PFSK-1 (cell line): ENCODE data around the gene IRF4.

Experiments
- REST ChIP-seq, 2 experiments: IDR thresholded peaks; 2 replicates each; pipeline versions ENCODE4 v1.6.1 to v1.8.0; 2011 to 2012; ENCODE audit warnings: low read depth in 2 of 2, low read length in 2 of 2, control low read depth in 1 of 2, inconsistent platforms in 1 of 2, mild to moderate bottlenecking in 1 of 2, moderate library complexity in 1 of 2; ENCODE audit not compliant: insufficient read depth in 1 of 2
- TAF1 ChIP-seq: IDR thresholded peaks from 2 replicates; pipeline ENCODE4 v1.6.1; 2012; ENCODE audit warnings: low read length, control low read depth, borderline replicate concordance; ENCODE audit not compliant: insufficient read depth

DNA sequence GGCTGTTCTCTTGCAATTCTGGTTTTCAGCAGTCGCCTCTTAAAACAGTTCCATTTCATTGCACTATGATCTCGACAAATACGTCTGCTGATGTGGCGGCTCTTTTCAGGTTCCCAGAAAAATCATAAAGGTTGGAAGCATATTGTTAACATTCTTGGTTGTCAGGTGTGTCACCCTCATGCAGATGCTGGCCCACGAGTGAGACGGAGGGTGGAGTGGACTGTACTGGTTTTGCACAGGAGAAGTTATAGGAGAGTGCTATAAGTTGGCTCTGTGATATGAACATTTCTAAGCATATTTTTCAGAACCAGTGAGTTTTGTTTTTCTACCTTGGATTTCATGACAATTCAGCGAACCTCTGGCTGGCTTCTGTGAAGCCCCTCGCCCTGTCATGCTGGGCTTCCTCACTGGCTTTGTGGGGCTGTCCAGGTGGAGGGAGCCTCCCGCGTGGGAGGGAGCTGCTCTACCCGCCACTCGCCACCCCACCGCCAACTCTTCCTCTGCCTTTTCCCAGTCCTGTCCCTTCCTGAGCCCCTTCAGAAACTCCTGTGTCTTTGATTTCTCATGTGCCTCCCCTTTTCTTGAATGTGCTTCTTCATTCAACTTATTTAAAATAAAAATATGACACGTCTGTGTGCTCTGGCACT is 10.6 kb downstream of the IRF4 start:
- TF ChIP-seq TAF1 (no peak), REST (IDR thresholded peaks at IDR 0.05; ENCODE audit: insufficient read depth in 1 of 2, low read depth in 2 of 2, low read length in 2 of 2) (no peak)
